HCT116 (cell line): ENCODE data around the gene KHDC3L. TPM values are rescaled to one million over a fixed set of nuclear protein-coding genes. Genes with fewer than 3 reads are reported as not detected.

Experiments used
- ATAC-seq: fragments of 200-7000 bp; cut with Tn5 transposase; 2 replicates; pipeline ENCODE4 v1.9.1; 2020; ENCODE audit warnings: mild to moderate bottlenecking, moderate library complexity
- BruUV-seq: library from RNA; stranded (reverse); fragments of 400-500 nt; replicated peaks from 2 replicates; lab custom pipeline; 2021; lab: Mats Ljungman, UMichigan
- CTCF ChIA-PET: fragments of 300-600 bp; sonication (Branson Sonifier 250); formaldehyde crosslinking; loops from one replicate; lab custom pipeline; 2021; ENCODE audit warnings: antibody characterized with exemption; lab: Charles Lee
- POLR2A ChIA-PET: fragments of 300-600, 350-600 bp; sonication (Branson Sonifier 250); formaldehyde crosslinking; loops from one replicate; lab custom pipeline; 2021; ENCODE audit warnings: antibody characterized with exemption; lab: Charles Lee
- RAD21 ChIA-PET, 2 experiments: fragments of 300-600 bp; sonication (Branson Sonifier 250); formaldehyde crosslinking; loops; one replicate each; lab custom pipeline; 2023; ENCODE audit warnings: low total read pairs in 2 of 2; ENCODE audit not compliant: uncharacterized antibody in 2 of 2, unreplicated experiment in 2 of 2, low non-redundant PET in 1 of 2; lab: Charles Lee
- DNase-seq: peaks from one replicate; pipeline ENCODE4 v3.0.0-alpha.2; 2010; ENCODE audit warnings: low read depth, low spot score
- H2AFZ ChIP-seq: fragments of 200-600 bp; shearing (Covaris generic), sonication (generic); 2 replicates; pipeline ENCODE4 v1.6.1; 2017; ENCODE audit warnings: low read depth, mixed run types, mixed read lengths, antibody characterized with exemption, low read length; ENCODE audit not compliant: poor library complexity, severe bottlenecking
- H3K27ac ChIP-seq: 2 replicates; pipeline ENCODE4 v1.5.1; 2012; ENCODE audit warnings: low read depth, low read length
- H3K27me3 ChIP-seq: fragments of 200-600 bp; sonication (generic); 2 replicates; pipeline ENCODE4 v1.6.1; 2016; ENCODE audit warnings: mixed run types, low read length, mixed read lengths; ENCODE audit not compliant: insufficient read depth
- H3K36me3 ChIP-seq, 2 experiments: fragments of 200-500 bp in 1 of 2; fragments of 200-600 bp in 1 of 2; sonication (Bioruptor generic) in 1 of 2; sonication (generic) in 1 of 2; 2 replicates each; pipeline versions ENCODE4 v1.5.1 to v1.6.1; 2014 to 2016; ENCODE audit warnings: low read length in 2 of 2, inconsistent platforms in 1 of 2, mixed read lengths in 1 of 2, mixed run types in 1 of 2; ENCODE audit not compliant: insufficient read depth in 2 of 2, control insufficient read depth in 1 of 2
- H3K4me1 ChIP-seq, 2 experiments: fragments of 200-600 bp in 1 of 2; sonication (generic) in 1 of 2; 2 replicates each; pipeline versions ENCODE4 v1.5.1 to v1.6.1; 2012 to 2017; ENCODE audit warnings: low read length in 2 of 2, inconsistent platforms in 1 of 2, mild to moderate bottlenecking in 1 of 2, mixed read lengths in 1 of 2, mixed run types in 1 of 2, moderate library complexity in 1 of 2; ENCODE audit not compliant: insufficient read depth in 2 of 2, control insufficient read depth in 1 of 2
- H3K4me2 ChIP-seq: fragments of 200-600 bp; sonication (generic); 2 replicates; pipeline ENCODE4 v1.6.1; 2017; ENCODE audit warnings: mixed run types, low read length, mixed read lengths
- H3K4me3 ChIP-seq, 2 experiments: fragments of 200-600 bp in 1 of 2; sonication (generic) in 1 of 2; replicated peaks in 1 of 2; 2 replicates each; pipeline ENCODE4 v1.5.1; 2011 to 2016; ENCODE audit warnings: low read length in 2 of 2, control low read depth in 1 of 2, low read depth in 1 of 2, mild to moderate bottlenecking in 1 of 2, mixed read lengths in 1 of 2, mixed run types in 1 of 2
- H3K79me2 ChIP-seq: fragments of 200-600 bp; sonication (generic); 2 replicates; pipeline ENCODE4 v1.6.1; 2017; ENCODE audit warnings: mild to moderate bottlenecking, mixed run types, low read length, moderate library complexity, mixed read lengths; ENCODE audit not compliant: insufficient read depth
- H3K9ac ChIP-seq: fragments of 200-600 bp; sonication (generic); 2 replicates; pipeline ENCODE4 v1.6.1; 2016; ENCODE audit warnings: low read length, mixed read lengths
- H3K9me2 ChIP-seq: fragments of 200-600 bp; sonication (generic), shearing (Covaris generic); 2 replicates; pipeline ENCODE4 v1.6.1; 2017; ENCODE audit warnings: mixed run types, mild to moderate bottlenecking, moderate library complexity; ENCODE audit not compliant: insufficient read depth
- H3K9me3 ChIP-seq, 2 experiments: fragments of 200-500 bp in 1 of 2; fragments of 200-600 bp in 1 of 2; sonication (Bioruptor generic) in 1 of 2; sonication (generic) in 1 of 2; 2 replicates each; pipeline ENCODE4 v1.6.1; 2014 to 2017; ENCODE audit warnings: low read length in 2 of 2, mixed read lengths in 2 of 2, inconsistent platforms in 1 of 2, low read depth in 1 of 2, mild to moderate bottlenecking in 1 of 2, mixed run types in 1 of 2, moderate library complexity in 1 of 2; ENCODE audit not compliant: control insufficient read depth in 1 of 2, insufficient read depth in 1 of 2
- H4K20me1 ChIP-seq: fragments of 200-600 bp; sonication (generic), shearing (Covaris generic); 2 replicates; pipeline ENCODE4 v1.6.1; 2017; ENCODE audit warnings: mixed run types, mild to moderate bottlenecking, moderate library complexity; ENCODE audit not compliant: insufficient read depth
- CTCF ChIP-seq, 3 experiments: fragments of 200-600 bp in 1 of 3; sonication (generic) in 1 of 3; IDR thresholded peaks in 2 of 3; conservative IDR thresholded peaks in 1 of 3; 2 replicates each; pipeline ENCODE4 v1.5.1; 2012 to 2017; ENCODE audit warnings: low read depth in 2 of 3, low read length in 2 of 3, antibody characterized with exemption in 1 of 3, borderline replicate concordance in 1 of 3, control low read depth in 1 of 3, mild to moderate bottlenecking in 1 of 3, mixed read lengths in 1 of 3, mixed run types in 1 of 3, moderate library complexity in 1 of 3; ENCODE audit not compliant: insufficient read depth in 1 of 3
- ELF1 ChIP-seq: IDR thresholded peaks from 2 replicates; pipeline ENCODE4 v1.6.1; 2012; ENCODE audit warnings: low read depth, borderline replicate concordance
- EZH2 ChIP-seq: fragments of 200-600 bp; sonication (generic); IDR thresholded peaks from 2 replicates; pipeline ENCODE4 v1.6.1; 2017; ENCODE audit warnings: antibody characterized with exemption, mixed run types
- EZH2phosphoT487 ChIP-seq: fragments of 200-600 bp; IDR thresholded peaks from 2 replicates; pipeline ENCODE4 v1.6.1; 2018; ENCODE audit warnings: antibody characterized with exemption, borderline replicate concordance
- MAX ChIP-seq: IDR thresholded peaks from 2 replicates; pipeline ENCODE4 v1.6.1; 2012
- RAD21 ChIP-seq: IDR thresholded peaks from 2 replicates; pipeline ENCODE4 v1.6.1; 2012; ENCODE audit warnings: low read depth, mild to moderate bottlenecking
- SP1 ChIP-seq: IDR thresholded peaks from 2 replicates; pipeline ENCODE4 v1.6.1; 2012; ENCODE audit warnings: low read depth
- ZNF274 ChIP-seq: fragments of 200-500 bp; sonication (Bioruptor generic); IDR thresholded peaks from 2 replicates; pipeline ENCODE4 v1.6.1; 2014; ENCODE audit warnings: mild to moderate bottlenecking, low read depth, low read length, inconsistent platforms
- intact Hi-C: fragments of 100-400 bp; cut with micrococcal nuclease; formaldehyde crosslinking; loops from 2 replicates; pipeline ENCODE4 v1.10.0; 2022
- total RNA-seq: library from RNA; stranded (reverse); gene quantifications from one replicate; pipeline ENCODE4 v1.2.1, GENCODE V29; 2021; ENCODE audit not compliant: unreplicated experiment

KHDC3L gene
- total RNA-seq, 1 experiment from 2014 or later: not detected

- POLR2A ChIA-PET: interaction anchor here (1.0 kb wide), 1 partner anchor 9 kb away, joined by 3 read pairs; no protein-coding TSS in a partner anchor
- CTCF ChIA-PET: no interaction called here
Observed at GRCh38 chr6:73375216-73375615, 12.8 kb downstream of the KHDC3L start.

More at GRCh38 chr6:73375216-73375615, 12.8 kb downstream of the KHDC3L start:
- ATAC-seq (no peak), DNase-seq (no peak)
- intact Hi-C loops: no loop called here
- Histone ChIP-seq H3K4me3 (no peak overlapping the region), H3K27me3 (no peaks in the 10 kb centered on the region), H2AFZ (no peak overlapping the region), H3K9me2 (no peaks in the 10 kb centered on the region), H3K9ac (no peak overlapping the region), H3K9me3 (no peaks in the 10 kb centered on the region), H3K36me3 (no peaks in the 10 kb centered on the region), H3K79me2 (no peaks in the 10 kb centered on the region)
- BruUV-seq: no TSS peak
- RAD21 ChIA-PET: no interaction called here
- no peak for TF ChIP-seq EZH2phosphoT487
- no peak for TF ChIP-seq RAD21
- no peak for TF ChIP-seq ZNF274
- TF ChIP-seq ELF1: no peak
- no peak for TF ChIP-seq EZH2
- no peak for TF ChIP-seq SP1
- no peak for TF ChIP-seq CTCF (IDR thresholded peaks at IDR 0.05 in 2 of 3, conservative IDR thresholded peaks at IDR 0.05 in 1 of 3; ENCODE audit: borderline replicate concordance in 1 of 3, insufficient read depth in 1 of 3, low read depth in 2 of 3, low read length in 2 of 3)
- no peak for TF ChIP-seq MAX
- TF ChIP-seq, all 23 proteins: peak for 0
- Histone ChIP-seq H3K27ac (no peak overlapping the region), H3K4me1 (no peaks in the 10 kb centered on the region), H4K20me1 (no peaks in the 10 kb centered on the region), H3K4me2 (no peak overlapping the region)
